KMS-11 (cell line): Measurements from ENCODE around the gene TSPAN11.

ENCODE experiments used
- H2AFZ ChIP-seq: fragments of 200-600 bp; sonication (generic); 2 replicates; pipeline ENCODE4 v1.6.1; 2016; ENCODE audit warnings: antibody characterized with exemption, mixed run types, low read depth
- H3K27ac ChIP-seq: fragments of 200-600 bp; sonication (generic); 2 replicates; pipeline ENCODE4 v1.6.1; 2016; ENCODE audit warnings: mild to moderate bottlenecking, mixed run types
- H3K27me3 ChIP-seq: fragments of 200-600 bp; sonication (generic); 2 replicates; pipeline ENCODE4 v1.6.1; 2017; ENCODE audit warnings: mild to moderate bottlenecking, low read depth, mixed run types, moderate library complexity; ENCODE audit not compliant: insufficient read depth
- H3K36me3 ChIP-seq: fragments of 200-600 bp; sonication (generic); 2 replicates; pipeline ENCODE4 v1.6.1; 2017; ENCODE audit warnings: mild to moderate bottlenecking, mixed run types; ENCODE audit not compliant: insufficient read depth
- H3K4me1 ChIP-seq: fragments of 200-600 bp; sonication (generic); 2 replicates; pipeline ENCODE4 v1.6.1; 2016; ENCODE audit warnings: mild to moderate bottlenecking, low read depth, mixed run types; ENCODE audit not compliant: poor library complexity, severe bottlenecking
- H3K4me2 ChIP-seq: fragments of 200-600 bp; sonication (generic); 2 replicates; pipeline ENCODE4 v1.7.0; 2016; ENCODE audit warnings: mild to moderate bottlenecking, mixed run types
- H3K4me3 ChIP-seq: fragments of 200-600 bp; sonication (generic); IDR thresholded peaks from 2 replicates; pipeline ENCODE4 v1.6.1; 2017; ENCODE audit warnings: low read depth, low read length, mixed read lengths; ENCODE audit not compliant: insufficient read depth
- H3K79me2 ChIP-seq: fragments of 200-600 bp; sonication (generic); 2 replicates; pipeline ENCODE4 v1.6.1; 2016; ENCODE audit warnings: low read depth, mixed run types; ENCODE audit not compliant: insufficient read depth
- H3K9ac ChIP-seq: fragments of 200-600 bp; sonication (generic); 2 replicates; pipeline ENCODE4 v1.6.1; 2016; ENCODE audit warnings: mild to moderate bottlenecking, mixed run types
- H4K20me1 ChIP-seq: fragments of 200-600 bp; sonication (generic); 2 replicates; pipeline ENCODE4 v1.6.1; 2016; ENCODE audit warnings: mild to moderate bottlenecking, mixed run types; ENCODE audit not compliant: insufficient read depth
- TF ChIP-seq, protein P1 (sequence below): fragments of 200-600 bp; sonication (generic); conservative IDR thresholded peaks from 2 replicates; pipeline ENCODE4 v1.6.1; 2017; ENCODE audit warnings: low read depth, mild to moderate bottlenecking, antibody characterized with exemption, low read length, moderate library complexity, mixed read lengths

Gene TSPAN11

GRCh38 chr12:30942486-30942885 is 15.9 kb downstream of the TSPAN11 start:
- Histone ChIP-seq H3K4me1 (peaks cover 32% of the 10 kb centered on the region), H3K27me3 (no peaks in the 10 kb centered on the region), H3K4me3 (no peak overlapping the region), H4K20me1 (no peaks in the 10 kb centered on the region; the same call in 1 of the 2 replicates), H3K79me2 (no peaks in the 10 kb centered on the region), H3K9ac (no peak overlapping the region), H3K36me3 (no peaks in the 10 kb centered on the region), H3K4me2 (no peak overlapping the region), H2AFZ (no peak overlapping the region), H3K27ac (no peak overlapping the region)
- TF ChIP-seq, protein P1, sequence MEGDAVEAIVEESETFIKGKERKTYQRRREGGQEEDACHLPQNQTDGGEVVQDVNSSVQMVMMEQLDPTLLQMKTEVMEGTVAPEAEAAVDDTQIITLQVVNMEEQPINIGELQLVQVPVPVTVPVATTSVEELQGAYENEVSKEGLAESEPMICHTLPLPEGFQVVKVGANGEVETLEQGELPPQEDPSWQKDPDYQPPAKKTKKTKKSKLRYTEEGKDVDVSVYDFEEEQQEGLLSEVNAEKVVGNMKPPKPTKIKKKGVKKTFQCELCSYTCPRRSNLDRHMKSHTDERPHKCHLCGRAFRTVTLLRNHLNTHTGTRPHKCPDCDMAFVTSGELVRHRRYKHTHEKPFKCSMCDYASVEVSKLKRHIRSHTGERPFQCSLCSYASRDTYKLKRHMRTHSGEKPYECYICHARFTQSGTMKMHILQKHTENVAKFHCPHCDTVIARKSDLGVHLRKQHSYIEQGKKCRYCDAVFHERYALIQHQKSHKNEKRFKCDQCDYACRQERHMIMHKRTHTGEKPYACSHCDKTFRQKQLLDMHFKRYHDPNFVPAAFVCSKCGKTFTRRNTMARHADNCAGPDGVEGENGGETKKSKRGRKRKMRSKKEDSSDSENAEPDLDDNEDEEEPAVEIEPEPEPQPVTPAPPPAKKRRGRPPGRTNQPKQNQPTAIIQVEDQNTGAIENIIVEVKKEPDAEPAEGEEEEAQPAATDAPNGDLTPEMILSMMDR: no peak

DNA sequence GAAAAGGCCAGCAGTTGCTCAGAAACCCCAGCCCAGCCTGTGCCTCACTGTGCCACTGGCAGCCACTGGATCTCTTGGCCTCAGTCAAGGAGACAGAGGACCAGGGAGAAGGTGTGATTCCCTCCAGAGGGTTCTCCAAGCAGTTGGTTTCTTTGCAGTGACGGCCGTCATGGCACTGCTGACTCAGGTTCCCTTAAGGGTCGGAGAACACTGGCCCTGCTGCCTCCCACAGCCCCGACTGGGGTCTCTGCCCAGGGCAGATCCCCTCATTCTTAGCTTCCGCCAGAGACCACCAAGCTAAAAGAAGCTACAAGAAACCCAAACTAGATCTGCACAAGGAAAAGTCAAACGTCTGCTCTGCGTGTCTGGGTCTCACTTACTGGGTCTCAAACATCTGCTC is 16.4 kb downstream of the TSPAN11 start:
- Histone ChIP-seq H3K9ac (no peak overlapping the region), H3K27me3 (no peaks in the 10 kb centered on the region), H3K4me2 (no peak overlapping the region), H3K36me3 (no peaks in the 10 kb centered on the region), H3K79me2 (no peaks in the 10 kb centered on the region), H2AFZ (no peak overlapping the region), H3K4me1 (peaks cover 28% of the 10 kb centered on the region), H3K27ac (no peak overlapping the region), H4K20me1 (no peaks in the 10 kb centered on the region), H3K4me3 (no peak overlapping the region)
- TF ChIP-seq, protein P1: no peak

DNA sequence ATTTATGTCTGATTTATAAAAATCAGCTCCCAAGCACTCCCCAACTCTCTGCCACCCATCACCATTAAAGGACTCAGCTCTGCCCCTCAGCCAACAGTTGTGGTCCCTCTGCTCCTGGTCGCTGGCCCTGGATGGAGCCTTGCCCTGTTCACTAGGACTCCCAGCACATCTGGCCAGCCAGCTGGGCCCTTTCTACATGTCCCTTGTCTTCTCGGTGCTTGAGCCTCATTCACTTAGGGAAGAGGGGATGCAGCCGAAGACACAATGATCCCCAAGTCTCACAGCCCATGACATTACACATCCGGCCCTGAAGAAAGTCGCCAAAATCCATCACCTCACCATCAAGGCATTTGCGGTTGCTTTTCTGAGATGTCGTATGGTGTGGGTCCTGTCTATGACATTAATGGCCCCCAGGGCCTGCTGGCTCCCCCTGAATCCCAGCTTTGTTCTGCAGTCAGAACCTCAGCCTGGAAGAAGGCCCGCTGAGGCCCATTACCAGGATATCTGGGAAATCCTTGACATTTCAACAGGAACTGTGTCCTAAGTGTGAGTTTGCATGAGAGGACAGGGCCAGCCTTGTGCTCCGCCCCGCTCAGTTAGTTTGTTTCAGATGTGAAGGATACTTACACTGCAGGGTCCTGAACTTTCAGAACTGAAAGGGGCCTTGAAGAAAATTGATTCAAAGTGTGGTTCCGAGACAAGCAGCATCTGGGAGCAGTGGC is 19.1 kb downstream of the TSPAN11 start:
- Histone ChIP-seq H3K9ac (no peak overlapping the region), H4K20me1 (no peaks in the 10 kb centered on the region), H3K27me3 (no peaks in the 10 kb centered on the region), H3K27ac (no peak overlapping the region), H3K4me3 (no peak overlapping the region), H3K4me2 (no peak overlapping the region), H3K36me3 (no peaks in the 10 kb centered on the region), H2AFZ (no peak overlapping the region), H3K4me1 (peaks cover 1% of the 10 kb centered on the region), H3K79me2 (no peaks in the 10 kb centered on the region)
- TF ChIP-seq, protein P1: no peak

GRCh38 chr12:30952015-30952414 is 25.5 kb downstream of the TSPAN11 start:
- H2AFZ ChIP-seq: no peak overlapping the region
- H3K79me2 ChIP-seq: no peaks in the 10 kb centered on the region
- no peak overlapping the region for H3K4me3 ChIP-seq
- no peak overlapping the region for H3K4me2 ChIP-seq
- H3K27ac ChIP-seq: no peak overlapping the region
- TF ChIP-seq, protein P1: no peak
- H3K27me3 ChIP-seq: no peaks in the 10 kb centered on the region
- H3K4me1 ChIP-seq: no peaks in the 10 kb centered on the region
- H3K36me3 ChIP-seq: no peaks in the 10 kb centered on the region
- H3K9ac ChIP-seq: no peak overlapping the region
- no peaks in the 10 kb centered on the region for H4K20me1 ChIP-seq
